A549 (cell line): Measurements from ENCODE around the gene LYPD6B.

ENCODE experiments used
- EHMT2 ChIP-seq: fragments of 200-600 bp; sonication (generic); IDR thresholded peaks from 2 replicates; pipeline ENCODE4 v1.6.1; 2016; ENCODE audit warnings: antibody characterized with exemption, low read depth, mild to moderate bottlenecking, moderate library complexity
- ESRRA ChIP-seq: fragments of 150-350 bp; IDR thresholded peaks from 2 replicates; pipeline ENCODE4 v1.6.1; 2014; ENCODE audit warnings: mild to moderate bottlenecking, low read length, borderline replicate concordance
- GATA3 ChIP-seq: IDR thresholded peaks from 2 replicates; pipeline ENCODE4 v1.6.1; 2012; ENCODE audit warnings: borderline replicate concordance
- MYC ChIP-seq: IDR thresholded peaks from 2 replicates; pipeline ENCODE4 v1.6.1; 2012; ENCODE audit warnings: mild to moderate bottlenecking, inconsistent platforms, low read length, improper control_type of control experiment, borderline replicate concordance
- PHF8 ChIP-seq: fragments of 200-600 bp; sonication (generic); IDR thresholded peaks from 2 replicates; pipeline ENCODE4 v1.6.1; 2016; ENCODE audit warnings: low read depth, mild to moderate bottlenecking, antibody characterized with exemption, moderate library complexity, borderline replicate concordance
- RAD21 ChIP-seq, 2 experiments: fragments of >200 bp in 1 of 2; sonication (Bioruptor Twin) in 1 of 2; formaldehyde crosslinking in 1 of 2; IDR thresholded peaks in 1 of 2; conservative IDR thresholded peaks in 1 of 2; 2 replicates in 1 of 2; 3 replicates in 1 of 2; pipeline ENCODE4 v1.6.1; 2012 to 2018; ENCODE audit warnings: inconsistent platforms in 1 of 2
- RCOR1 ChIP-seq: fragments of 150-350 bp; IDR thresholded peaks from 2 replicates; pipeline ENCODE4 v1.6.1; 2014; ENCODE audit warnings: antibody characterized with exemption, low read length, low read depth
- TF ChIP-seq, protein P1 (sequence below): fragments of >200 bp; sonication (Bioruptor Twin); formaldehyde crosslinking; IDR thresholded peaks from 3 replicates; pipeline ENCODE4 v1.5.1; 2016
- TF ChIP-seq, protein P2 (sequence below): IDR thresholded peaks from 2 replicates; pipeline ENCODE4 v1.6.1; 2012
- TF ChIP-seq, protein P3 (sequence below): fragments of 250-450 bp; sonication (Bioruptor Pico); IDR thresholded peaks from 2 replicates; pipeline ENCODE4 v1.5.0; 2020; ENCODE audit warnings: low read depth, mild to moderate bottlenecking, moderate library complexity
- TF ChIP-seq, protein P4 (sequence below): fragments of 200-600 bp; sonication (generic); IDR thresholded peaks from 2 replicates; pipeline ENCODE4 v1.6.1; 2016; ENCODE audit warnings: antibody characterized with exemption, mild to moderate bottlenecking, moderate library complexity

DNA sequence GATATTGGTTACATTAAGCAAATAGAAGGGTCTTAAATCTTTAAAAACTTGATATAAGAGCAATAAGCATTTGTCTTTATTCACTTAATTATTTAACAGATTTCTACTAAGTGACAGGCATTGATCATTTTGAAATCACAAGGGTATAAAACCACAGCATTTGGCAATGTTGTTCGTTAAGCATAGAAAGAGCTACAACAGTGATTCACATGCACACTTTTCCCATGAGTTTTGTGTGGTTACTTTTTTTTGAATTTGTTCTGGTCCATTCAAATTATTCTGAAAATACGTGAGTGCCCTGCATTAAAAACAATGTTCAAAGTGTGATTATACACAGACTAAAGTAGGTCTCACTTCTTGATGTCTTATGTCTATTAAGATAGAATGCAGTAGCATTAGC lies 52.2 kb downstream of the LYPD6B start:
- TF ChIP-seq, protein P1, sequence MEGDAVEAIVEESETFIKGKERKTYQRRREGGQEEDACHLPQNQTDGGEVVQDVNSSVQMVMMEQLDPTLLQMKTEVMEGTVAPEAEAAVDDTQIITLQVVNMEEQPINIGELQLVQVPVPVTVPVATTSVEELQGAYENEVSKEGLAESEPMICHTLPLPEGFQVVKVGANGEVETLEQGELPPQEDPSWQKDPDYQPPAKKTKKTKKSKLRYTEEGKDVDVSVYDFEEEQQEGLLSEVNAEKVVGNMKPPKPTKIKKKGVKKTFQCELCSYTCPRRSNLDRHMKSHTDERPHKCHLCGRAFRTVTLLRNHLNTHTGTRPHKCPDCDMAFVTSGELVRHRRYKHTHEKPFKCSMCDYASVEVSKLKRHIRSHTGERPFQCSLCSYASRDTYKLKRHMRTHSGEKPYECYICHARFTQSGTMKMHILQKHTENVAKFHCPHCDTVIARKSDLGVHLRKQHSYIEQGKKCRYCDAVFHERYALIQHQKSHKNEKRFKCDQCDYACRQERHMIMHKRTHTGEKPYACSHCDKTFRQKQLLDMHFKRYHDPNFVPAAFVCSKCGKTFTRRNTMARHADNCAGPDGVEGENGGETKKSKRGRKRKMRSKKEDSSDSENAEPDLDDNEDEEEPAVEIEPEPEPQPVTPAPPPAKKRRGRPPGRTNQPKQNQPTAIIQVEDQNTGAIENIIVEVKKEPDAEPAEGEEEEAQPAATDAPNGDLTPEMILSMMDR, result no peak
- TF ChIP-seq PHF8, result no peak
- no peak for TF ChIP-seq EHMT2
- TF ChIP-seq RCOR1, result no peak
- TF ChIP-seq GATA3, result no peak
- TF ChIP-seq, protein P2, sequence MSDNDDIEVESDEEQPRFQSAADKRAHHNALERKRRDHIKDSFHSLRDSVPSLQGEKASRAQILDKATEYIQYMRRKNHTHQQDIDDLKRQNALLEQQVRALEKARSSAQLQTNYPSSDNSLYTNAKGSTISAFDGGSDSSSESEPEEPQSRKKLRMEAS, result no peak
- no peak for TF ChIP-seq MYC
- TF ChIP-seq ESRRA, result no peak
- TF ChIP-seq, protein P3, sequence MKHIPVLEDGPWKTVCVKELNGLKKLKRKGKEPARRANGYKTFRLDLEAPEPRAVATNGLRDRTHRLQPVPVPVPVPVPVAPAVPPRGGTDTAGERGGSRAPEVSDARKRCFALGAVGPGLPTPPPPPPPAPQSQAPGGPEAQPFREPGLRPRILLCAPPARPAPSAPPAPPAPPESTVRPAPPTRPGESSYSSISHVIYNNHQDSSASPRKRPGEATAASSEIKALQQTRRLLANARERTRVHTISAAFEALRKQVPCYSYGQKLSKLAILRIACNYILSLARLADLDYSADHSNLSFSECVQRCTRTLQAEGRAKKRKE (CRISPR knock-in tag), result no peak
- TF ChIP-seq, protein P4, sequence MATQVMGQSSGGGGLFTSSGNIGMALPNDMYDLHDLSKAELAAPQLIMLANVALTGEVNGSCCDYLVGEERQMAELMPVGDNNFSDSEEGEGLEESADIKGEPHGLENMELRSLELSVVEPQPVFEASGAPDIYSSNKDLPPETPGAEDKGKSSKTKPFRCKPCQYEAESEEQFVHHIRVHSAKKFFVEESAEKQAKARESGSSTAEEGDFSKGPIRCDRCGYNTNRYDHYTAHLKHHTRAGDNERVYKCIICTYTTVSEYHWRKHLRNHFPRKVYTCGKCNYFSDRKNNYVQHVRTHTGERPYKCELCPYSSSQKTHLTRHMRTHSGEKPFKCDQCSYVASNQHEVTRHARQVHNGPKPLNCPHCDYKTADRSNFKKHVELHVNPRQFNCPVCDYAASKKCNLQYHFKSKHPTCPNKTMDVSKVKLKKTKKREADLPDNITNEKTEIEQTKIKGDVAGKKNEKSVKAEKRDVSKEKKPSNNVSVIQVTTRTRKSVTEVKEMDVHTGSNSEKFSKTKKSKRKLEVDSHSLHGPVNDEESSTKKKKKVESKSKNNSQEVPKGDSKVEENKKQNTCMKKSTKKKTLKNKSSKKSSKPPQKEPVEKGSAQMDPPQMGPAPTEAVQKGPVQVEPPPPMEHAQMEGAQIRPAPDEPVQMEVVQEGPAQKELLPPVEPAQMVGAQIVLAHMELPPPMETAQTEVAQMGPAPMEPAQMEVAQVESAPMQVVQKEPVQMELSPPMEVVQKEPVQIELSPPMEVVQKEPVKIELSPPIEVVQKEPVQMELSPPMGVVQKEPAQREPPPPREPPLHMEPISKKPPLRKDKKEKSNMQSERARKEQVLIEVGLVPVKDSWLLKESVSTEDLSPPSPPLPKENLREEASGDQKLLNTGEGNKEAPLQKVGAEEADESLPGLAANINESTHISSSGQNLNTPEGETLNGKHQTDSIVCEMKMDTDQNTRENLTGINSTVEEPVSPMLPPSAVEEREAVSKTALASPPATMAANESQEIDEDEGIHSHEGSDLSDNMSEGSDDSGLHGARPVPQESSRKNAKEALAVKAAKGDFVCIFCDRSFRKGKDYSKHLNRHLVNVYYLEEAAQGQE, result no peak
- TF ChIP-seq RAD21 (conservative IDR thresholded peaks at IDR 0.05 in 1 of 2, IDR thresholded peaks at IDR 0.05 in 1 of 2), result no peak
